Measurements from ENCODE around the gene ASB5. TPM values are rescaled to one million over a fixed set of nuclear protein-coding genes. Genes with fewer than 3 reads are reported as not detected.

ASB5 gene
- polyA plus RNA-seq, 1 donor from 2014 or later, result not detected

- Histone ChIP-seq H3K27me3 (ENCODE audit: insufficient read depth, low read depth, low read length) (no peaks in the 10 kb centered on the region), H2AFZ (ENCODE audit: low read depth, low read length) (no peak overlapping the region), H3K9ac (ENCODE audit: low read length) (no peak overlapping the region), H3F3A (ENCODE audit: insufficient read depth, low read length, poor library complexity, severe bottlenecking) (no peaks in the 10 kb centered on the region), H3K9me3 (ENCODE audit: low read length) (no peaks in the 10 kb centered on the region), H3K4me2 (ENCODE audit: low read length) (no peak overlapping the region), H3K9me2 (ENCODE audit: insufficient read depth, low read length) (no peaks in the 10 kb centered on the region), H3K79me2 (replicated peaks; ENCODE audit: insufficient read depth, low read length) (no peaks in the 10 kb centered on the region), H3K4me3 (ENCODE audit: low read length) (no peak overlapping the region), H4K20me1 (ENCODE audit: insufficient read depth) (no peaks in the 10 kb centered on the region), H3K27ac (ENCODE audit: low read length) (no peak overlapping the region), H3K36me3 (ENCODE audit: insufficient read depth, low read length) (no peaks in the 10 kb centered on the region)
- TF ChIP-seq POLR2AphosphoS5 (IDR thresholded peaks at IDR 0.05) (no peak), EP300 (conservative IDR thresholded peaks at IDR 0.05; ENCODE audit: poor library complexity, severe bottlenecking) (no peak), RAD21 (conservative IDR thresholded peaks at IDR 0.05) (no peak), TAF1 (IDR thresholded peaks at IDR 0.05; ENCODE audit: low read depth) (no peak), EZH2 (IDR thresholded peaks at IDR 0.05; ENCODE audit: borderline replicate concordance, insufficient read depth, low read length, poor library complexity, severe bottlenecking) (no peak), MXI1 (conservative IDR thresholded peaks at IDR 0.05; ENCODE audit: poor library complexity, severe bottlenecking) (no peak), SMC3 (conservative IDR thresholded peaks at IDR 0.05; ENCODE audit: poor library complexity) (no peak)
- TF ChIP-seq, protein P1, sequence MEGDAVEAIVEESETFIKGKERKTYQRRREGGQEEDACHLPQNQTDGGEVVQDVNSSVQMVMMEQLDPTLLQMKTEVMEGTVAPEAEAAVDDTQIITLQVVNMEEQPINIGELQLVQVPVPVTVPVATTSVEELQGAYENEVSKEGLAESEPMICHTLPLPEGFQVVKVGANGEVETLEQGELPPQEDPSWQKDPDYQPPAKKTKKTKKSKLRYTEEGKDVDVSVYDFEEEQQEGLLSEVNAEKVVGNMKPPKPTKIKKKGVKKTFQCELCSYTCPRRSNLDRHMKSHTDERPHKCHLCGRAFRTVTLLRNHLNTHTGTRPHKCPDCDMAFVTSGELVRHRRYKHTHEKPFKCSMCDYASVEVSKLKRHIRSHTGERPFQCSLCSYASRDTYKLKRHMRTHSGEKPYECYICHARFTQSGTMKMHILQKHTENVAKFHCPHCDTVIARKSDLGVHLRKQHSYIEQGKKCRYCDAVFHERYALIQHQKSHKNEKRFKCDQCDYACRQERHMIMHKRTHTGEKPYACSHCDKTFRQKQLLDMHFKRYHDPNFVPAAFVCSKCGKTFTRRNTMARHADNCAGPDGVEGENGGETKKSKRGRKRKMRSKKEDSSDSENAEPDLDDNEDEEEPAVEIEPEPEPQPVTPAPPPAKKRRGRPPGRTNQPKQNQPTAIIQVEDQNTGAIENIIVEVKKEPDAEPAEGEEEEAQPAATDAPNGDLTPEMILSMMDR (IDR thresholded peaks at IDR 0.05; ENCODE audit: poor library complexity, severe bottlenecking), result no peak
- TF ChIP-seq, protein P2, sequence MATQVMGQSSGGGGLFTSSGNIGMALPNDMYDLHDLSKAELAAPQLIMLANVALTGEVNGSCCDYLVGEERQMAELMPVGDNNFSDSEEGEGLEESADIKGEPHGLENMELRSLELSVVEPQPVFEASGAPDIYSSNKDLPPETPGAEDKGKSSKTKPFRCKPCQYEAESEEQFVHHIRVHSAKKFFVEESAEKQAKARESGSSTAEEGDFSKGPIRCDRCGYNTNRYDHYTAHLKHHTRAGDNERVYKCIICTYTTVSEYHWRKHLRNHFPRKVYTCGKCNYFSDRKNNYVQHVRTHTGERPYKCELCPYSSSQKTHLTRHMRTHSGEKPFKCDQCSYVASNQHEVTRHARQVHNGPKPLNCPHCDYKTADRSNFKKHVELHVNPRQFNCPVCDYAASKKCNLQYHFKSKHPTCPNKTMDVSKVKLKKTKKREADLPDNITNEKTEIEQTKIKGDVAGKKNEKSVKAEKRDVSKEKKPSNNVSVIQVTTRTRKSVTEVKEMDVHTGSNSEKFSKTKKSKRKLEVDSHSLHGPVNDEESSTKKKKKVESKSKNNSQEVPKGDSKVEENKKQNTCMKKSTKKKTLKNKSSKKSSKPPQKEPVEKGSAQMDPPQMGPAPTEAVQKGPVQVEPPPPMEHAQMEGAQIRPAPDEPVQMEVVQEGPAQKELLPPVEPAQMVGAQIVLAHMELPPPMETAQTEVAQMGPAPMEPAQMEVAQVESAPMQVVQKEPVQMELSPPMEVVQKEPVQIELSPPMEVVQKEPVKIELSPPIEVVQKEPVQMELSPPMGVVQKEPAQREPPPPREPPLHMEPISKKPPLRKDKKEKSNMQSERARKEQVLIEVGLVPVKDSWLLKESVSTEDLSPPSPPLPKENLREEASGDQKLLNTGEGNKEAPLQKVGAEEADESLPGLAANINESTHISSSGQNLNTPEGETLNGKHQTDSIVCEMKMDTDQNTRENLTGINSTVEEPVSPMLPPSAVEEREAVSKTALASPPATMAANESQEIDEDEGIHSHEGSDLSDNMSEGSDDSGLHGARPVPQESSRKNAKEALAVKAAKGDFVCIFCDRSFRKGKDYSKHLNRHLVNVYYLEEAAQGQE (IDR thresholded peaks at IDR 0.05; ENCODE audit: borderline replicate concordance), result no peak
These were observed 39.4 kb downstream of the ASB5 start for GRCh38 chr4:176229645-176230044.

GRCh38 chr4:176226736-176227135, 42.3 kb downstream of the ASB5 start:
- TF ChIP-seq, protein P1 (IDR thresholded peaks at IDR 0.05; ENCODE audit: poor library complexity, severe bottlenecking), result no peak
- no peak for TF ChIP-seq TAF1 (IDR thresholded peaks at IDR 0.05; ENCODE audit: low read depth)
- no peak for TF ChIP-seq POLR2AphosphoS5 (IDR thresholded peaks at IDR 0.05)
- no peak for TF ChIP-seq EZH2 (IDR thresholded peaks at IDR 0.05; ENCODE audit: borderline replicate concordance, insufficient read depth, low read length, poor library complexity, severe bottlenecking)
- no peak for TF ChIP-seq SMC3 (conservative IDR thresholded peaks at IDR 0.05; ENCODE audit: poor library complexity)
- H3K4me3 ChIP-seq (ENCODE audit: low read length), result no peak overlapping the region
- H2AFZ ChIP-seq (ENCODE audit: low read depth, low read length), result no peak overlapping the region
- no peaks in the 10 kb centered on the region for H4K20me1 ChIP-seq (ENCODE audit: insufficient read depth)
- no peaks in the 10 kb centered on the region for H3K79me2 ChIP-seq (replicated peaks; ENCODE audit: insufficient read depth, low read length)
- no peaks in the 10 kb centered on the region for H3K27me3 ChIP-seq (ENCODE audit: insufficient read depth, low read depth, low read length)
- no peaks in the 10 kb centered on the region for H3K36me3 ChIP-seq (ENCODE audit: insufficient read depth, low read length)
- no peaks in the 10 kb centered on the region for H3K9me3 ChIP-seq (ENCODE audit: low read length)
- H3K9me2 ChIP-seq (ENCODE audit: insufficient read depth, low read length), result no peaks in the 10 kb centered on the region
- H3F3A ChIP-seq (ENCODE audit: insufficient read depth, low read length, poor library complexity, severe bottlenecking), result no peaks in the 10 kb centered on the region
- no peak overlapping the region for H3K4me2 ChIP-seq (ENCODE audit: low read length)
- H3K9ac ChIP-seq (ENCODE audit: low read length), result no peak overlapping the region
- H3K27ac ChIP-seq (ENCODE audit: low read length), result no peak overlapping the region
